ENCODE data around the gene SAP30L. TPM values are rescaled to one million over a fixed set of nuclear protein-coding genes. Genes with fewer than 3 reads are reported as not detected.

Gene SAP30L
- total RNA-seq, 1 experiment from 2014 or later, result 32.5 TPM

- Histone ChIP-seq H3K36me3 (ENCODE audit: control insufficient read depth, insufficient read depth, low read length) (no peaks in the 10 kb centered on the region), H3K4me1 (peaks cover 5% of the 10 kb centered on the region), H3K27me3 (replicated peaks; ENCODE audit: control insufficient read depth, insufficient read depth, low read length) (no peaks in the 10 kb centered on the region), H3K9me3 (no peaks in the 10 kb centered on the region), H3K4me3 (ENCODE audit: low read depth, low read length) (no peak overlapping the region)
- no TSS peak for BruUV-seq (replicated peaks)
- POLR2A ChIA-PET, result no interaction called here
- Mint-ChIP-seq H3K4me3 (ENCODE audit: unreplicated experiment) (no peak overlapping the region), H3K4me1 (ENCODE audit: low read depth, unreplicated experiment) (peaks cover 9% of the 10 kb centered on the region), H3K36me3 (ENCODE audit: insufficient read depth, unreplicated experiment) (peaks cover 10% of the 10 kb centered on the region), H3K27me3 (ENCODE audit: insufficient read depth, unreplicated experiment) (no peaks in the 10 kb centered on the region), H3K9me3 (ENCODE audit: unreplicated experiment) (no peaks in the 10 kb centered on the region), H3K27ac (ENCODE audit: unreplicated experiment) (no peak overlapping the region)
- DNase-seq, result no peak
- intact Hi-C loops (cut with micrococcal nuclease; ENCODE audit: unreplicated experiment), result loop anchor here (5.0 kb wide), 2 partner anchors 122 to 167 kb away; no protein-coding TSS in a partner anchor
- CTCF ChIA-PET, result interaction anchor here (0.6 kb wide), 1 partner anchor 313 kb away, joined by 4 read pairs; no protein-coding TSS in a partner anchor
- TF ChIP-seq CTCF (IDR thresholded peaks at IDR 0.05; ENCODE audit: insufficient read depth in 1 of 2, low read depth in 1 of 2, low read length in 1 of 2, severe bottlenecking in 1 of 2, unreplicated experiment in 1 of 2), result no peak
These were observed 37.0 kb upstream of the SAP30L start for GRCh38 chr5:154408811-154409210.

GRCh38 chr5:154409230-154409840 is 36.5 kb upstream of the SAP30L start:
- Histone ChIP-seq H3K36me3 (ENCODE audit: control insufficient read depth, insufficient read depth, low read length) (no peaks in the 10 kb centered on the region), H3K27me3 (replicated peaks; ENCODE audit: control insufficient read depth, insufficient read depth, low read length) (no peaks in the 10 kb centered on the region), H3K4me1 (peaks cover 5% of the 10 kb centered on the region), H3K4me3 (ENCODE audit: low read depth, low read length) (no peak overlapping the region), H3K9me3 (no peaks in the 10 kb centered on the region)
- Mint-ChIP-seq H3K27me3 (ENCODE audit: insufficient read depth, unreplicated experiment) (no peaks in the 10 kb centered on the region), H3K4me3 (ENCODE audit: unreplicated experiment) (no peak overlapping the region), H3K27ac (ENCODE audit: unreplicated experiment) (no peak overlapping the region), H3K4me1 (ENCODE audit: low read depth, unreplicated experiment) (peaks cover 9% of the 10 kb centered on the region), H3K36me3 (ENCODE audit: insufficient read depth, unreplicated experiment) (peaks cover 10% of the 10 kb centered on the region), H3K9me3 (ENCODE audit: unreplicated experiment) (no peaks in the 10 kb centered on the region)
- no TSS peak for BruUV-seq (replicated peaks)
- ChIA-PET CTCF (interaction anchor here (0.6 kb wide), 1 partner anchor 312 kb away, joined by 4 read pairs; no protein-coding TSS in a partner anchor), POLR2A (no interaction called here)
- no peak for TF ChIP-seq CTCF (IDR thresholded peaks at IDR 0.05; ENCODE audit: insufficient read depth in 1 of 2, low read depth in 1 of 2, low read length in 1 of 2, severe bottlenecking in 1 of 2, unreplicated experiment in 1 of 2)
- intact Hi-C loops (cut with micrococcal nuclease; ENCODE audit: unreplicated experiment), result loop anchor here (5.0 kb wide), 2 partner anchors 122 to 167 kb away; no protein-coding TSS in a partner anchor
- no peak for DNase-seq

GRCh38 chr5:154410008-154410407 is 35.8 kb upstream of the SAP30L start:
- CTCF ChIA-PET, result no interaction called here
- no peaks in the 10 kb centered on the region for H3K36me3 ChIP-seq (ENCODE audit: control insufficient read depth, insufficient read depth, low read length)
- intact Hi-C loops (cut with micrococcal nuclease; ENCODE audit: unreplicated experiment), result no loop called here
- H3K4me3 Mint-ChIP-seq (ENCODE audit: unreplicated experiment), result no peak overlapping the region
- H3K4me3 ChIP-seq (ENCODE audit: low read depth, low read length), result no peak overlapping the region
- no TSS peak for BruUV-seq (replicated peaks)
- H3K9me3 ChIP-seq, result no peaks in the 10 kb centered on the region
- no peak for DNase-seq
- no peaks in the 10 kb centered on the region for H3K27me3 ChIP-seq (replicated peaks; ENCODE audit: control insufficient read depth, insufficient read depth, low read length)
- peaks cover 10% of the 10 kb centered on the region for H3K36me3 Mint-ChIP-seq (ENCODE audit: insufficient read depth, unreplicated experiment)
- H3K9me3 Mint-ChIP-seq (ENCODE audit: unreplicated experiment), result no peaks in the 10 kb centered on the region
- H3K4me1 Mint-ChIP-seq (ENCODE audit: low read depth, unreplicated experiment), result peaks cover 9% of the 10 kb centered on the region
- no peaks in the 10 kb centered on the region for H3K27me3 Mint-ChIP-seq (ENCODE audit: insufficient read depth, unreplicated experiment)
- peaks cover 1% of the 10 kb centered on the region for H3K4me1 ChIP-seq
- TF ChIP-seq CTCF (IDR thresholded peaks at IDR 0.05; ENCODE audit: insufficient read depth in 1 of 2, low read depth in 1 of 2, low read length in 1 of 2, severe bottlenecking in 1 of 2, unreplicated experiment in 1 of 2), result no peak
- POLR2A ChIA-PET, result no interaction called here
- H3K27ac Mint-ChIP-seq (ENCODE audit: unreplicated experiment), result no peak overlapping the region

All from Caco-2 (cell line).